ENCODE measurements around the gene HS6ST1.

Gene HS6ST1

GRCh38 chr2:128284841-128285240, 33.8 kb downstream of the HS6ST1 start:
- Histone ChIP-seq H3K9me3 (ENCODE audit: control insufficient read depth, insufficient read depth, low read length) (no peaks in the 10 kb centered on the region), H3K4me1 (ENCODE audit: insufficient read depth, low read length) (peaks cover 6% of the 10 kb centered on the region), H3K9ac (ENCODE audit: low read depth, low read length) (no peak overlapping the region), H3K36me3 (ENCODE audit: insufficient read depth, low read length) (no peaks in the 10 kb centered on the region)

GRCh38 chr2:128284037-128284441, 34.6 kb downstream of the HS6ST1 start:
- Histone ChIP-seq H3K9ac (ENCODE audit: low read depth, low read length) (no peak overlapping the region), H3K36me3 (ENCODE audit: insufficient read depth, low read length) (no peaks in the 10 kb centered on the region), H3K4me1 (ENCODE audit: insufficient read depth, low read length) (no peaks in the 10 kb centered on the region; the same call in 1 of the 2 replicates), H3K9me3 (ENCODE audit: control insufficient read depth, insufficient read depth, low read length) (no peaks in the 10 kb centered on the region)

- H3K4me1 ChIP-seq (ENCODE audit: insufficient read depth, low read length) = no peaks in the 10 kb centered on the region; the same call in 1 of the 2 replicates
- H3K9ac ChIP-seq (ENCODE audit: low read depth, low read length) = no peak overlapping the region
- H3K36me3 ChIP-seq (ENCODE audit: insufficient read depth, low read length) = no peaks in the 10 kb centered on the region
These were observed 35.5 kb downstream of the HS6ST1 start for GRCh38 chr2:128282976-128283810.

DNA sequence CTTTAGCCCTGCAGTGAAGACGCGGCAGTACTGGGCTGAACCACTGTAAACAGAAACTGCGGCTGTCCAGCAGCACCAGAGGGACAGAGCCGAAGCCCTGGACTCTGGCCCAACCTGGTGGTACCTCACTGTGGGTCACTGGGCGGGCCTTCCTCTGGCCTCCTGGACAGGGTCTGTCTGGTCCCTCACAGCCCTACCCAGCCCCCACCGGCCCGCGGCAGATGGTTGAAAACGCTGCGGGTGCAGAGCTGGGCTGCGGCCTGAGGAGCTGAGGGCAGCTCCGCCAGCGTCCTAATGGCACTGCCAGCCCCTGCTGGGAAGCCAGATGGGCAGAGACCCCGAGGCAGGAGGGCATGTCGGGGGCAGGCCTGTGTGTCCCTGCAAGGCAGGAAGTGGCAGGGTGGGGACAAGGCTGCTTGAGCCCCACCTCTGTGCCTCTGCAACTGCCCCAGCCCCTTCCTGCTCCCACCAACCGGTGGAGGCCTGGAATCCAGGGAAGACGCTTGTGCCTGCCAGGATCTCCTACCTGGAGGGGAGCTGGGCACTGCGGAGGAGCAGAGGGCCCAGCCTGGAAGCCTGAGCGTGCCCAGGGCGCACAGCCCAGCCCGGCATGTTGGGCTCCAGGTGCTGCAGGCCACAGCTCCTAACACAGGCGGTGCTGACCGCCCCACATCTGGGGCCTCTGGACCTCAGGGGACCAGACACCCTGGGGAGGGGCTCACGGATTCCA, 36.3 kb downstream of the HS6ST1 start:
- Histone ChIP-seq H3K9ac (ENCODE audit: low read depth, low read length) (no peak overlapping the region), H3K9me3 (ENCODE audit: control insufficient read depth, insufficient read depth, low read length) (no peaks in the 10 kb centered on the region), H3K36me3 (ENCODE audit: insufficient read depth, low read length) (no peaks in the 10 kb centered on the region), H3K4me1 (ENCODE audit: insufficient read depth, low read length) (no peaks in the 10 kb centered on the region; the same call in 1 of the 2 replicates)

More at GRCh38 chr2:128282976-128283810, 35.5 kb downstream of the HS6ST1 start:
- no peaks in the 10 kb centered on the region for H3K9me3 ChIP-seq (ENCODE audit: control insufficient read depth, insufficient read depth, low read length)

GRCh38 chr2:128281852-128282245, 36.8 kb downstream of the HS6ST1 start:
- no peaks in the 10 kb centered on the region for H3K36me3 ChIP-seq (ENCODE audit: insufficient read depth, low read length)

DNA sequence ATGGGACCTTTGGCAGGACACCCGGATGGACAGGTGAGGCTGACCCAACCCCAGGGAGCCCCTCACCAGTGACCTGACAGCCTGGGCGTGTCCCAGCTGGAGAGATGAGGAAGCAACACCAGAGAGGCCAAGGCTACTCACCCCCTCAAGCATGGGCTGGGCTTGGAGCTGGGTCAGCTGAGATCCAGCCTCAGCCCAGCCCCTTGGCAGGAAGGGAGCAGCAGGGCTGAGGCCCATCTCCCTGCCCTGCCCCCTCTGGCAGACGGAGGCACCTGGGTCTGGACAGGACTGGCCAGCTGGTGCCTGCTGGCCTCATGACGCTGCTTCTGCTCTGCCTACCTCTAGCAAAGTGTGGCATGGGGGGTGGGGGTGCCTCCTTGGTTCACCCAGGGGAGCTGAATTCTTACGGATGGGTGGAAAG, 37.8 kb downstream of the HS6ST1 start:
- H3K9ac ChIP-seq (ENCODE audit: low read depth, low read length) = no peak overlapping the region
- no peaks in the 10 kb centered on the region for H3K9me3 ChIP-seq (ENCODE audit: control insufficient read depth, insufficient read depth, low read length)
- no peaks in the 10 kb centered on the region; the same call in 1 of the 2 replicates for H3K4me1 ChIP-seq (ENCODE audit: insufficient read depth, low read length)
- H3K36me3 ChIP-seq (ENCODE audit: insufficient read depth, low read length) = no peaks in the 10 kb centered on the region

More at GRCh38 chr2:128281852-128282245, 36.8 kb downstream of the HS6ST1 start:
- no peak overlapping the region for H3K9ac ChIP-seq (ENCODE audit: low read depth, low read length)
- no peaks in the 10 kb centered on the region; the same call in 1 of the 2 replicates for H3K4me1 ChIP-seq (ENCODE audit: insufficient read depth, low read length)
- H3K9me3 ChIP-seq (ENCODE audit: control insufficient read depth, insufficient read depth, low read length) = no peaks in the 10 kb centered on the region

DNA sequence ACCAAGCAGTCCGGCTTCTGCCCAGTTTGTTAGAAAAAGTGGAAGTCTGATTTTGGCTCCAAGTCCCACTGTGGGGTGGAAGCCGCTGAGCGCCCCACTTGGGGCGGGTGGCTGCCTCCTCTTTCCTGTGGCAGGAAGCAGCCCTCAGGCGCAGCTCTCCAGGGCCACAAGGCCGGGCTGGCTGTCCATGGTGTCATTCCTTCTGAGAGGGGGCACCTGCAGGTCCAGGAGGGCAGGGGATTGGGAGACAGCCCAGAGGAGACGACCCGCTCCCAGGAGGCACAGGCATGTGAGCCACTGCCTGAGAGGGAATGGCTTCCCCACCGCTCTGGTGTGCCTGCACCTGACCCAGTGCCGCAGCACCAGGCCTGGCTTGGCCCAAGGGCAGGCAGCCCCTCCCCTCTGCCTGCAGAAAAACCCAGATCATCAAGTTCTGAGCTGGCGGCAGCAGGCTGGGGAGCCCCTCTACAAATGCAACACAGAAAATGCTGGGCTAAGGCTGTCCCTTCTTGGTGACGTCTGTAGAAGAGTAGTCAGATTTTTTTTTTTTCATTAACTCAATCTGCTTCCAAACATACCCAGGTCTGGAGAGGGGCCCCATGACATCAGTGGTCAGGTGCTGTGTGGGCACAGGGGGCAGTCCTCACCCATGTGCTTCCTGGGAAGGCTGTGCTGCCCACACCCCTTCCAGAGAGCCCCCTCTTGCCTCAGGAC, 38.4 kb downstream of the HS6ST1 start:
- H3K4me1 ChIP-seq (ENCODE audit: insufficient read depth, low read length) = no peaks in the 10 kb centered on the region; the same call in 1 of the 2 replicates
- no peak overlapping the region for H3K9ac ChIP-seq (ENCODE audit: low read depth, low read length)
- no peaks in the 10 kb centered on the region for H3K36me3 ChIP-seq (ENCODE audit: insufficient read depth, low read length)
- H3K9me3 ChIP-seq (ENCODE audit: control insufficient read depth, insufficient read depth, low read length) = no peaks in the 10 kb centered on the region

DNA sequence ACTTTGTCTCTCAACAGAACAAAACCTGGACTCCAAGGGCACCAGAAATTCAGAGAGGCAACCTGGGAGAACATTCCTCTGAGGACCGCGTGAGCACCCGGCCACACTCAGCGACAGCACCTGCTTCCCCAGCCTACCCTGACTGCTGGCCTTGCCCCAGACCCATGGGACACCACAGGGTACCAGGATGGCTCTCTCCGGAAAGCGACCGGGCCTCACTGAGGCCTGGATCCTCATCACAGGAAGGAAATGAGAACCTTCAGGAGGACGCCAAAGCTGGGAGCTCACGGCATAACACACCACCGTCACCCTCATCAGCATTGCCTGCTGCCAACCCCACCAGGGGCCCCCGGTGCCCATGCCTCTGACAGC, 38.9 kb downstream of the HS6ST1 start:
- Histone ChIP-seq H3K9me3 (ENCODE audit: control insufficient read depth, insufficient read depth, low read length) (no peaks in the 10 kb centered on the region), H3K9ac (ENCODE audit: low read depth, low read length) (no peak overlapping the region), H3K36me3 (ENCODE audit: insufficient read depth, low read length) (no peaks in the 10 kb centered on the region), H3K4me1 (ENCODE audit: insufficient read depth, low read length) (no peaks in the 10 kb centered on the region; the same call in 1 of the 2 replicates)

DNA sequence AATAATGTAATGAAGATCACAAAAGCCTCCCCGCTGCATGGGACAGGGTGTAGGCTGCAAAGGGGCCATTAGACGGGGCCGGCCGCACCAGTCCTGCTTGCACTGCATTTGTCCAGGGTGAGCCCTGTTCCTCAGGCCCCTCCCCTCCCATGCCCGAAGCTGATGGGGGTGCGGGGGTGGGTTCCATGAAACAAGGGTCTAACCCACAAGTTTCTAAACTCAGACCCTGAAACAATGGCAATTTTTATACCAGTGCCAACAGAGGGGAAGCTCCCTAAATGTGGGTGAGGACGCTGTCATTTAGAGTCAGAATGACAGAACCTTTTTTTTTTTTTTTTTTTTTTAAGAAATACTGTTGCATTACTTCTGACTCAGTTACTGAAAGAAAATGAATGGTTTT, 39.7 kb downstream of the HS6ST1 start:
- Histone ChIP-seq H3K9me3 (ENCODE audit: control insufficient read depth, insufficient read depth, low read length) (no peaks in the 10 kb centered on the region), H3K4me1 (ENCODE audit: insufficient read depth, low read length) (no peaks in the 10 kb centered on the region; the same call in 1 of the 2 replicates), H3K9ac (ENCODE audit: low read depth, low read length) (no peak overlapping the region), H3K36me3 (ENCODE audit: insufficient read depth, low read length) (peaks cover 3% of the 10 kb centered on the region; the same call in 1 of the 2 replicates)

DNA sequence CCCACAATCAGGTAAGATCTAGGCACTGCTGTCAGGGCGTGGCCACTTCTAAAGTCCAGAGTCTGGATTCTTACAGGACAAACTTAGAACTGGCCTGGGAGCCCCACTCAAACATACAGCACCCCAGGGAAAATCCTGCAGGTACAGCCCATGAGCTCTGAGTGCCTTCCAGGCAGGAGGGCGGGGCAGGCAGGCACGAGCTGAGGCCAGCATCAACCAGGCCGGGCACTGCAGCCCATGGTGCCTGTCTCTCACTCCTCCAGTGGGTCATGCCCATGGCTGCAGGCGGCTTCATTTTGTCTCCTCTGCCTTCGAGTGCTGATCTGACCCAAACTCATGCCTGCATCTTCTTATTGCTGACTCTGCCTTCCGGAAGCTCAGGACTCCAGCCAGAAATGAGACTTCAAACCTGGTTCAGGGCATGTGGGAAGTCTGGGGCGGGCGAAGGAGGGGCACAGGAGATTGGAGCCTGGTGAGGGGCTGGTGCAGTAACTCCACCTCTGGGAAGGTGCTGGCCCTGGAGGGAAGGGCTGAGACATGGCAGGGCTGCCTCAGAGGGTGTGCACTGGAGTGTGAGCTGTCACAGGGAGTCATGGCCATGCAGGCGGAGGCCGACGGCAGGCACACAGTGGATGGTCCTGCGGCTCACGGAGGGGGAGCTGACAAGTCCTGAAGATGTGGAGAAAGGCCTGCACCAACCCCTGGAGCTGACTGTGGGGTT, 40.5 kb downstream of the HS6ST1 start:
- Histone ChIP-seq H3K36me3 (ENCODE audit: insufficient read depth, low read length) (peaks cover 5% of the 10 kb centered on the region; the same call in 1 of the 2 replicates), H3K4me1 (ENCODE audit: insufficient read depth, low read length) (no peaks in the 10 kb centered on the region; the same call in 1 of the 2 replicates), H3K9me3 (ENCODE audit: control insufficient read depth, insufficient read depth, low read length) (no peaks in the 10 kb centered on the region), H3K9ac (ENCODE audit: low read depth, low read length) (no peak overlapping the region)

DNA sequence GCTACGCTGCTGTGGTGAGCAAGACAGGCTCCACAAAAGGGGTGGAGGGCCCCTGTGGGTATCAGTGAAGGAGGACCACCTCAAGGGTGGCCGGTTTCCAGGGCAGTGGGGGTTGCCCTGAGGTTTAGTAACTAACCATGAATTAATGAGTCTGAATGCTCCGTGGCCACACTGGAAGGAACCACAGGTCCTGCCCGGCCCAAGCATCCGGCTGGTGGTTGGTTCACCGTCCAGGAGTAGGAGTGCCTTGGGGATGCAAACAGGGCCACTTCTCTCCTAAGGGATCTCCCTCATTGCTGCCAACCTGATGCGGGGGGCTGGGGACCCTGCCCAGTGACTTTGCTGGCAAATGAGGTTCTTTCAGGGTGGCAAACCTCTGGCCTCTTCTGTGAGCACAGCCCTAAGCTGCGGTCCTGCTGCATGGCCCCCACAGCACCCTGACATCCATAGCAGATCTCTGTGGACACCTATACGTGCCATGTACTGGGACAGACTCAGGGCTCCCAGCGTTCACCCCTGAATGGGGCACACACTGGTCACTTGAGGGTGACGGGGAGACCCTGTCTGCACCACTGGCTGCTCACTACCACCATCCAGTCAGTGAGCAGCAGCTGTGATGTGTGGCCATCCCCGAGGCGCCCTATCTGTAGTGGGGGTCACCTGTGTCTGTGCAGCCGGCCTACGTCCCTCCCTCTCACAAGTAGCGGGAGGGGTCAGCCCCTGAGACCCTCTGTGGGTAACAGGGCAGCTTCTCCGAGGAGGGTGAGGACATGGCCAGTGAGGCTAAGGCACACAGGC, 41.6 kb downstream of the HS6ST1 start:
- Histone ChIP-seq H3K4me1 (ENCODE audit: insufficient read depth, low read length) (no peaks in the 10 kb centered on the region), H3K9ac (ENCODE audit: low read depth, low read length) (no peak overlapping the region), H3K9me3 (ENCODE audit: control insufficient read depth, insufficient read depth, low read length) (no peaks in the 10 kb centered on the region), H3K36me3 (ENCODE audit: insufficient read depth, low read length) (peaks cover 5% of the 10 kb centered on the region; the same call in 1 of the 2 replicates)

DNA sequence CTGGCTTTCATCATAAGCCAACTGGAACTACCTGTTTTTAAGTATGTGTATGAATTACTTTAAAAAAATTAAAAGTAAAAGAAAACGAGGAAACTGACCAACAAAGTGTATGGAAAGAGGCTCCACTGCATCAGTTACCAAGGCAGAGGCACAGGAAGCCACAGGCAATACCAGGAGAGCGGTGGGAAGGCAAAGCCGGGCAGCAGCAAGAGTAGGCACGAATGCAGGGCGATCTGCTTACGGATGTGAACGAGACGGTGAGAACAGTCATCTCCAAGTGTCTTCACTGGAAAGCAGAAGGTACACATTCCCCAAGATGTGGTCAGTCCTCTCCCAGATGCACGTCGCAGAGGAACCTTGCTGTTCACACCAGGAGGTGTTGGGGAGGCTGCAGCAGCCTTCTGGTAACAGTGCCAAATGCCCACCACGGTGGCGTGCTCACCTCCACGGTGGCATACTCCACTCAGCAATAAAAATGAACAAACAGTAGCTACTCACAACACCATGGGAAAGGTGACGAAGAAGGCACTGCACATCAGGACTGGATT, 43.1 kb downstream of the HS6ST1 start:
- H3K9me3 ChIP-seq (ENCODE audit: control insufficient read depth, insufficient read depth, low read length) = no peaks in the 10 kb centered on the region
- H3K9ac ChIP-seq (ENCODE audit: low read depth, low read length) = no peak overlapping the region
- no peaks in the 10 kb centered on the region for H3K4me1 ChIP-seq (ENCODE audit: insufficient read depth, low read length)
- H3K36me3 ChIP-seq (ENCODE audit: insufficient read depth, low read length) = peaks cover 5% of the 10 kb centered on the region; the same call in 1 of the 2 replicates

- peaks cover 5% of the 10 kb centered on the region; the same call in 1 of the 2 replicates for H3K36me3 ChIP-seq (ENCODE audit: insufficient read depth, low read length)
- no peaks in the 10 kb centered on the region for H3K9me3 ChIP-seq (ENCODE audit: control insufficient read depth, insufficient read depth, low read length)
- H3K9ac ChIP-seq (ENCODE audit: low read depth, low read length) = no peak overlapping the region
- H3K4me1 ChIP-seq (ENCODE audit: insufficient read depth, low read length) = no peaks in the 10 kb centered on the region
These were observed 44.5 kb downstream of the HS6ST1 start for GRCh38 chr2:128274218-128274617.
